Retinal pigment epithelial cell (primary cell): ENCODE results near the gene PROC.
A peak's percentile ranks its signal among the peaks of the same experiment; 100 is the strongest.

Experiments used
- DNase-seq: peaks from one replicate; pipeline ENCODE4 v3.0.0-alpha.2; 2010; ENCODE audit warnings: low read depth
- H3K4me3 ChIP-seq: 2 replicates; pipeline ENCODE4 v1.5.1; 2011; ENCODE audit warnings: mild to moderate bottlenecking, low read length, control low read depth, moderate library complexity
- TF ChIP-seq, protein P1 (sequence below): conservative IDR thresholded peaks from 2 replicates; pipeline ENCODE4 v1.5.1; 2011; ENCODE audit warnings: low read depth, low read length, control low read depth, inconsistent platforms

The PROC gene

DNA sequence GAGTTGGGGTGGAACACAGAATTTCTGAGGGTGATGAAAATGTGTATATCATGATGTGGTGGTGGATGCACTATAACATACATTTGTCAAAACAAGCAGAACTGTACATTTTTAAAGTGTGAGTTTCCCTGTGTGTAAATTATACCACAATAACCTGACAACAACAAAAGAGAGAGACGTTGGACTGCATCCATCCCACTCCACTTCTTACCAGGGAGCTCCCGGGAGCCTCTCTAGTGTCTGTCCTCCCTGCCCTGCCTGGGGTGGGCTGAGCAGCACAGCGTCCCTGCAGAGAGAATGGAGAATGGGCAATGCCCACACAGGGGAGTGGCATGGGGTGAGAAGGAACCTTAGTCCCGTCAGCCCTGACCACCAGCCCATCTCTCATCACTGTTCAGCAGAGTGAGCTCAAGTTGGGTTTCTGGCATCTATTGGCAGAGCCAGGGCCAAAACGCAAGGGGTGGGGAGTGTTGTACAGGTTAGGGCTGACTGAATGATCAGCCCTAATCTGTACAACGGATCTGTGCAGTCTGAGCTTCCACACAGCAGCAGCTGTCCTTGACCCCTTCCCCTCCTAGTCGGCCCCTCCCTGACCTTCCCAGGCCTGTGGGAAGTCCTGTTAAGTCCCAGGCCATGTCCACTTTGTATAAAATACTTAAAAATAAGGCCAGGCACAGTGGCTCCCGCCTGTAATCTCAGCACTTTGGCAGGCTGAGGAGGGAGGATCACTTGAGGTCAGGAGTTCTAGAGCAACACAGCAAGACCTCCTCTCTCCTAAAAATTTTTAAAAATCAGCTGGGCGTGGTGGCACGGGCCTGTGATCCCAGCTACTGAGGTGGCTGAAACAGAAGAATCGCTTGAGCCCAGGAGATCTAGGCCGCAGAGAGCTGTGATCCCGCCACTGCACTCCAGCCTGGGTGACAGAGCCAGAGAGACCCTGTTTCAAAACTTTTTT lies 3.3 kb upstream of the PROC start:
- TF ChIP-seq, protein P1, sequence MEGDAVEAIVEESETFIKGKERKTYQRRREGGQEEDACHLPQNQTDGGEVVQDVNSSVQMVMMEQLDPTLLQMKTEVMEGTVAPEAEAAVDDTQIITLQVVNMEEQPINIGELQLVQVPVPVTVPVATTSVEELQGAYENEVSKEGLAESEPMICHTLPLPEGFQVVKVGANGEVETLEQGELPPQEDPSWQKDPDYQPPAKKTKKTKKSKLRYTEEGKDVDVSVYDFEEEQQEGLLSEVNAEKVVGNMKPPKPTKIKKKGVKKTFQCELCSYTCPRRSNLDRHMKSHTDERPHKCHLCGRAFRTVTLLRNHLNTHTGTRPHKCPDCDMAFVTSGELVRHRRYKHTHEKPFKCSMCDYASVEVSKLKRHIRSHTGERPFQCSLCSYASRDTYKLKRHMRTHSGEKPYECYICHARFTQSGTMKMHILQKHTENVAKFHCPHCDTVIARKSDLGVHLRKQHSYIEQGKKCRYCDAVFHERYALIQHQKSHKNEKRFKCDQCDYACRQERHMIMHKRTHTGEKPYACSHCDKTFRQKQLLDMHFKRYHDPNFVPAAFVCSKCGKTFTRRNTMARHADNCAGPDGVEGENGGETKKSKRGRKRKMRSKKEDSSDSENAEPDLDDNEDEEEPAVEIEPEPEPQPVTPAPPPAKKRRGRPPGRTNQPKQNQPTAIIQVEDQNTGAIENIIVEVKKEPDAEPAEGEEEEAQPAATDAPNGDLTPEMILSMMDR, result no peak
- H3K4me3 ChIP-seq, result no peak overlapping the region
- DNase-seq, result no peak

DNA sequence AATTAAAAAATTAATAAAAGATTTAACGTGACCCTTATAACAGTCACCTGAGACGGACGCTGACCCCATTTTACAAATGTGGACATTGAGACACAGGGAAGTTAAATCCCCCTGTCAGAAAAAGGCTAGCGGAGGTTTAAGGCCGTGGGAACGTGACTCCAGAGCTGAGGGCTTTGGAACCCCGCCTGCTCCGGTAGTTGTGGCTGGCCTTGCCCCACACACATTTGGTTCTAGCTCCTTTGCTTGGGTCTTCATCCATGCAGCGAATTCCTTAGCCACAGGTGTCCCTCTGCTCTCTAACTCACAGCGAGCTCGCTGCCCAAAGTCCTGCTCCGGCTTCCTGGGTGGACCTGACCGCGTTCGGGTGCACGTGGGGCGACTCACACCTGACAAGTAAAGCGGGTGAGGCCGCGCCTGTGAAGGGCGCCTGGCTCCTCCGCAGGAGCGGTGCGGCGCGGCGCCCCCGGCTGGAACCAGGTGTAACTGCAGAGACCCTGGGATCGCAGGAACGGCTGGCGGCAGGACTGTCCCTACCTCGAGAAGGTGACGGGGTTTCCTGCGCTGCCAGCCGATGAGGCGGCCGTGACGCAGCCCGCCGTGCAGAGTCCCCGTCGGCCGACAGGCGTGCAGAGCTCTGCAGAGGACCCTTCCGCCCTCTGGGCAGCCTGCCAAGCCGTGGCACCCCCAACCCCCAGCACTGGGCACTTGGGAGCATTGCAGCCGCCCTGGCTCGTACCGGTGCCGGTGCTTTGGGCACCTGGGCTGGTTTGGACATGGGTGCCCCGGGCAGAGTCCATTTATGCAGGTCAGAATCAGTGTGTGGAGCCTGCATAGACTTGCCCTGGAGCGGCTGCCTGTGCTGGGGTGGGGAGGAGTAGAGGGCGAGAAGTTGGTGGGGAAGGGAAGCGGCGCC lies 2.4 kb upstream of the PROC start:
- DNase-seq, result no peak
- TF ChIP-seq, protein P1, result peak; percentile 73
- H3K4me3 ChIP-seq, result peak overlapping the region; percentile 45

DNA sequence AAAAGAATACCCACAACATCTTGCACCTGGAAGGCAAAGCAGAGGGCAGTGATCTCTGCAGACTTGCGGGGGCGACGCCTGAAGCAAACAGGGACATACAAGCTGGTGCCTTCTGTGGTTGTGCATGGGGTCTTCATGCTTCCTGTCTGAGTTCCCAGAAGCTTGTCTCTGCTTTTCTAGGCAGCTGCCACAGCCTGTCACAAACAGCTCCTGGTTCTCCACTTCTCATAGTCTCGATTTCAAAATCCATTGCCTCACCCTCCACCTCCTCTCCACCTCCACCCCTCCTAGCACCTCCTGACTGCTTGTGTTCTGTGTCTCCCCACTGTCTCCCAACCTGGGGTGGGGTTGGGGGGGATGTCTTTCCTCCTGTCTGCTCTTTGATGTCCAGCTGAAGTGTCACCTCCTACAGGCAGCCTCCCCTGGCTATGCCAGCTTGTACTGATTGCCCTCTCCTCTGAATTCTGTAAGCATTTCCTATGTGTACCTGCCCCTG lies 1.7 kb upstream of the PROC start:
- no peak for DNase-seq
- TF ChIP-seq, protein P1, result no peak
- H3K4me3 ChIP-seq, result peak overlapping the region; percentile 45

DNA sequence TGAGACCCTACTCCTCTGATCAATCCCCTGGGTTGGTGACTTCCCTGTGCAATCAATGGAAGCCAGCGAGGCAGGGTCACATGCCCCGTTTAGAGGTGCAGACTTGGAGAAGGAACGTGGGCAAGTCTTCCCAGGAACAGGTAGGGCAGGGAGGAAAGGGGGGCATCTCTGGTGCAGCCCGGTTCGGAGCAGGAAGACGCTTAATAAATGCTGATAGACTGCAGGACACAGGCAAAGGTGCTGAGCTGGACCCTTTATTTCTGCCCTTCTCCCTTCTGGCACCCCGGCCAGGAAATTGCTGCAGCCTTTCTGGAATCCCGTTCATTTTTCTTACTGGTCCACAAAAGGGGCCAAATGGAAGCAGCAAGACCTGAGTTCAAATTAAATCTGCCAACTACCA lies 821 bp upstream of the PROC start:
- TF ChIP-seq, protein P1, result no peak
- no peak for DNase-seq
- no peak overlapping the region for H3K4me3 ChIP-seq

DNA sequence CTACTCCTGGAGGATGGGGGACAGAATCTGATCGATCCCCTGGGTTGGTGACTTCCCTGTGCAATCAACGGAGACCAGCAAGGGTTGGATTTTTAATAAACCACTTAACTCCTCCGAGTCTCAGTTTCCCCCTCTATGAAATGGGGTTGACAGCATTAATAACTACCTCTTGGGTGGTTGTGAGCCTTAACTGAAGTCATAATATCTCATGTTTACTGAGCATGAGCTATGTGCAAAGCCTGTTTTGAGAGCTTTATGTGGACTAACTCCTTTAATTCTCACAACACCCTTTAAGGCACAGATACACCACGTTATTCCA lies 844 bp downstream of the PROC start:
- H3K4me3 ChIP-seq, result no peak overlapping the region
- no peak for DNase-seq
- TF ChIP-seq, protein P1, result no peak

DNA sequence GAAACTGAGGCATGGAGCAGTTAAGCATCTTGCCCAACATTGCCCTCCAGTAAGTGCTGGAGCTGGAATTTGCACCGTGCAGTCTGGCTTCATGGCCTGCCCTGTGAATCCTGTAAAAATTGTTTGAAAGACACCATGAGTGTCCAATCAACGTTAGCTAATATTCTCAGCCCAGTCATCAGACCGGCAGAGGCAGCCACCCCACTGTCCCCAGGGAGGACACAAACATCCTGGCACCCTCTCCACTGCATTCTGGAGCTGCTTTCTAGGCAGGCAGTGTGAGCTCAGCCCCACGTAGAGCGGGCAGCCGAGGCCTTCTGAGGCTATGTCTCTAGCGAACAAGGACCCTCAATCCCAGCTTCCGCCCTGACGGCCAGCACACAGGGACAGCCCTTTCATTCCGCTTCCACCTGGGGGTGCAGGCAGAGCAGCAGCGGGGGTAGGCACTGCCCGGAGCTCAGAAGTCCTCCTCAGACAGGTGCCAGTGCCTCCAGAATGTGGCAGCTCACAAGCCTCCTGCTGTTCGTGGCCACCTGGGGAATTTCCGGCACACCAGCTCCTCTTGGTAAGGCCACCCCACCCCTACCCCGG lies 1.3 kb downstream of the PROC start:
- TF ChIP-seq, protein P1, result no peak
- no peak overlapping the region for H3K4me3 ChIP-seq
- DNase-seq, result no peak
